ENCODE measurements around the gene UCMA. TPM values are rescaled to one million over a fixed set of nuclear protein-coding genes. Genes with fewer than 3 reads are reported as not detected.

UCMA gene
- total RNA-seq, 1 donor from 2014 or later: not detected

DNA sequence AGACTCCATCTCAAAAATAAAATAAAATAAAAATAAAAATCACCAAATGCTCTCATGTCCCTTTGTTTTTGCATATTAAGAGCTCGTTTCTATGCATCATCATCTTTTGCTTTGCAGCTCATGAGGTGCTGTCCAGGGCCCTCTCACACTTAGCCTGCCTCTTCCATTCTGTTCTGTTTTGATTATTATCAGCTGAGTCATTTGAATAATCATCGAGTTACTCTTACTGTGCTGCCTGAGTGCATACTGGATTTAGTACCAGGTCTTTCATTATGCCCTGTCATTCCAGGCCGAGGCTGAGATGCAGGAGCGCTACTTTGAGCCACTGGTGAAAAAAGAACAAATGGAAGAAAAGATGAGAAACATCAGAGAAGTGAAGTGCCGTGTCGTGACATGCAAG is 33.0 kb downstream of the UCMA start:
- intact Hi-C loops (cut with DNase I): no loop called here
- ATAC-seq: no peak
- DNase-seq (ENCODE audit: low spot score): no peak

GRCh38 chr10:13195016-13195415 is 39.2 kb downstream of the UCMA start:
- DNase-seq (ENCODE audit: low spot score) (no peak), ATAC-seq (no peak)
- intact Hi-C loops (cut with DNase I): no loop called here

DNA sequence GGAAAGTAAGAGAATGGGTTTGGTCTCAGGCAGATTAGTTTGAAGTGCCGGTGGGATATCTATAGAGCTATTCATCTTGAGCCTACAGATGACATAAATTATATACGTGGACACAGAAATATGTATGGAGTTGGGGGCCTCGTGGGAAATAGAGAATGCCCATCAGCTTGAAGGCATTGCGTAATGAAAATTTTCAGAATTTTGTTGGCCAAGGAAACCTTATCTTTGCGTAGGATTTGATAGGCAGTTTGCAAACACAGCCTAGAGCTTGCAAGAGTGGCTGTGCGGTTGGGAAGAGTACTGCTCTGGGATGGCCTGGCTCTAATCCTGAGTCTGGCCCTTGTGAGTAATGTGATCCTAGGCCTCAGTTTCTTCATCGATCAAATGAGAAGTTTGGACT is 40.5 kb downstream of the UCMA start:
- ATAC-seq (no peak), DNase-seq (ENCODE audit: low spot score) (no peak)
- intact Hi-C loops (cut with DNase I): no loop called here

DNA sequence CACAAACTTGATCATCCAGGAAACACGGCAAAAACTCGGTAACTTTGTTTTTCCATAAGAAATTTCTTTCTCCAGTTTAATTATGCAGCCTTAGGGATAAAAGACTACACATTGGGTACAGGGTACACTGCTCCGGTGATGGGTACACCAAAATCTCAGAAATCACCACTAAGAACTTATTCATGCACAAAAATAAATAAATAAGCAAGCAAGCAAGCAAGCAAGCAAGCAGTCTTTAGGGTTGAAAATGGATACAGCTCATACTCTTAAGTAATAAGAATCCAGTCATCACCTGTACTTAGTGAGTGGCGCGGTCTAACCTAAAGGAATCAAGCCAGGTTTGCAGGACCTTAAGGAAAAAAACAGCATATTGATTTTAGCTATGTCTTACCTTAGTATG is 42.8 kb downstream of the UCMA start:
- DNase-seq (ENCODE audit: low spot score): no peak
- intact Hi-C loops (cut with DNase I): no loop called here
- no peak for ATAC-seq

- ATAC-seq: no peak
- intact Hi-C loops (cut with DNase I): no loop called here
- DNase-seq (ENCODE audit: low spot score): no peak
Measured at GRCh38 chr10:13190816-13191215, 43.4 kb downstream of the UCMA start.

DNA sequence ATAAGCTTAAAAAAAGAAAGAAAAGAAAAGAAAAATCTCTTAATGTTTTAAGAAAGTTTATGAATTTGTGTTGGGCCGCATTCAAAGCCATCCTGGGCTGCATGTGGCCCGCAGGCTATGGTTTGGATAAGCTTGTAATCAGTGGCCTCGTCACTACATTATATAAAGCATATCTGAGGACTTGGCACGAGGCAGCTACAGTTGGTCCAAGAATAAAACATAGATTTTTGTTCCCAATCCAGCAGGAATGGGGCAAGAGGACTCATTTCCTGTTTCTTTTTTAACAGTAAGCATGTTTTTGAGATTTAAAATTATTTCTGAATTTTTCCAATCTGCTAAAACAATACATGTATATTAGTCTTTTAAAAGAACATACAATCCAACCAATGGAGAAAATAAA is 44.2 kb downstream of the UCMA start:
- no peak for ATAC-seq
- intact Hi-C loops (cut with DNase I): no loop called here
- no peak for DNase-seq (ENCODE audit: low spot score)

DNA sequence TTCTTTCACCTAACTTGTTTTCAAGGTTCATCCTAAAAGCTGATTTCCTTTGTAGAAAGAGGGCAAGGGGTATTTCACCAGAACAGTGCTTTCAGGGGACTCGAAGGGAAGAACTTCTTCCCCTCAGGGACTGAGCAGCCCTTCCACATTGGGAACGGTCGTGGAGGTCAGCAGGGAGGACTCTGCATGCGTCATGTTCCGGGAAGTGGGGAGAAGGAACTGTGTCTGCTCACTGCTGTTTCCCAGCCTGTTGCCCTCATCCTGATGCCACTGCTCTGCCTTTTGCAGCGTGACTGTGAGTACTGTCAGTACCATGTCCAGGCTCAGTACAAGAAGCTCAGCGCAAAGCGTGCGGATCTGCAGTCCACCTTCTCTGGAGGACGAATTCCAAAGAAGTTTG is 45.6 kb downstream of the UCMA start:
- DNase-seq (ENCODE audit: low spot score) (no peak), ATAC-seq (no peak)
- intact Hi-C loops (cut with DNase I): no loop called here

GRCh38 chr10:13187135-13187534 is 47.0 kb downstream of the UCMA start:
- ATAC-seq (no peak), DNase-seq (ENCODE audit: low spot score) (no peak)
- intact Hi-C loops (cut with DNase I): no loop called here

- intact Hi-C loops (cut with DNase I): no loop called here
- ATAC-seq: no peak
- DNase-seq (ENCODE audit: low spot score): no peak
Measured at GRCh38 chr10:13184730-13185514, 49.3 kb downstream of the UCMA start.

DNA sequence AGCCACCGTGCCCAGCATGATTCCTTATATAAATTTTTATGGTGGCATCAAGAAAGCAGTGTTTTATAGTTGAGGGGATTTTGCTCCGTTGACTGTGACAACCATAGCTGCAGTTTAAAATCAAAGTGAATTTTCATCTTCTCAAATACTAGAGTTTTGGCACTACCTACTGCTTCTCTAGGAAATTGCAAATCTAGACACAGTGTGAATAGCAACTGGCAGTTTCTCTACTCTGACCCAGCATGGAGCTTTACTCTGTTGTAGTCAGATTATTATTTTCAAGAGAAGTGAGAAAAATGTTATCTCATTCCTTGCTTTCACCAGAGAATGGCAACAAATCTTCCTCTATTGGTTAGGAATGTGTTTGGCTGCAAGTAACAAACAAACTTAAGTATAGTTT is 49.9 kb downstream of the UCMA start:
- no peak for ATAC-seq
- intact Hi-C loops (cut with DNase I): no loop called here
- DNase-seq (ENCODE audit: low spot score): no peak

GRCh38 chr10:13183625-13184024 is 50.5 kb downstream of the UCMA start:
- ATAC-seq (no peak), DNase-seq (ENCODE audit: low spot score) (no peak)
- intact Hi-C loops (cut with DNase I): no loop called here

DNA sequence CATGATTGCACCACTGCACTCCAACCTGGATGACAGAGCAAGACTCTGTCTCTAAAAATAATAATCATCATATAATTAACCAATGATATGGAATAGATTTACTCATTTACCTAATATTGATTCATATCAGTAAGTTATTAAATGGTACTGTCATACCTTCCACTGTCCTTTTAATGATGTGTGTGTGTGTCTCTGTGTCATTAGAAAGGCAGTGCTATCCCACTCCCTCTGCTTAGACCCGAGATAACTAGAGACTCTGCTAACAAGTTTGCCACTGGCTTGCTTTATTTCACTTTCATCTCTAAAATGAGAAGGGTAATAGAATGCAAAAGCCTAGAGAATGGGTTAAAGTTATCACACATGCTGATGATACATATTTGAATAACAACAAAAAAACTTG is 51.8 kb downstream of the UCMA start:
- intact Hi-C loops (cut with DNase I): no loop called here
- no peak for ATAC-seq
- no peak for DNase-seq (ENCODE audit: low spot score)

DNA sequence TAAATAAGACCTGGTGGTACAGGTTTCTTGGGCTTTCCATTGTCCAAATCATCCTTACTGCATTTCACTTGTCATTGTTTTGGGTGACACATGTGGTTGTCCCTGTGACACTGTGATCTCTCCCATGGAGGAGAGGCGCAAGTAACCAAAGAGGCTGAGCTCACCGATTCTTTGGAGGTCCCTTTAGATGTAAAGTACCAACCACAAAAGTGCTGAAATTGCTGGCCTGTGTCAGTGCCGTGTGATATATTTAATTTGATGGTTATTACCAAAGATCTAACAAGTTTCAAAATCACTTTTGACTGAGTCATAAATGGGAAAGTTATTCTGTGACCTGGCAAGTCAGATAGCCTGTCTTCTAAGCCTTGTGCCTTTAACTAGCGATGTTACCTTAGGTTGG is 53.4 kb downstream of the UCMA start:
- no peak for ATAC-seq
- no peak for DNase-seq (ENCODE audit: low spot score)
- intact Hi-C loops (cut with DNase I): no loop called here

DNA sequence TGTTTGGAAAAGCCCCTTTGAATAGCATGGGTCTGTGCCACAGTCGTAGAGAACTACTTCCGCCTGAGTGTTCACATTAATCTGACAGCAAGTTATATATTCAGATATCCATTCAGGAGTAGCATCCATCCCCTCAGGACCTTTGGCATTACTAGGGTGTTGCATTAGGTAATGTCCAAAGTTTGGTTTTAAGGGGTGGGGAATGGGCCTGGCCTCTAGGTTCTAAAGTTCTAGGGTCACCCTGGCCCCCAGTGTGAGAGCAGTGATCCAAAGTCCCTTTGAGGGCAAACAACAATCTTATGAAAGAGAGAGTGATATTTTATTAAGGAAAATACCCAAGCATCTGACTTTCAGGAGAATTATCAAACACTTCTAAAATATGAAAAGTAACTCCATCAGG is 60.6 kb downstream of the UCMA start:
- intact Hi-C loops (cut with DNase I): no loop called here
- no peak for DNase-seq (ENCODE audit: low spot score)
- ATAC-seq: no peak

Other genes with a start within 250 kb of the UCMA start
- gene CCDC3, start 232.7 kb downstream of the UCMA start, total RNA-seq: 114 TPM
- gene OPTN, start 134.2 kb downstream of the UCMA start, total RNA-seq: 118 TPM
- gene MCM10, start 72.8 kb downstream of the UCMA start, total RNA-seq: 0.45 TPM
- 21.7 TPM for gene PHYH, start 65.7 kb upstream of the UCMA start, total RNA-seq
- 34.8 TPM for gene SEPHS1, start 113.9 kb upstream of the UCMA start, total RNA-seq